Chondrocyte (in vitro differentiated cells): Measurements from ENCODE around the gene MED9. TPM values are rescaled to one million over a fixed set of nuclear protein-coding genes. Genes with fewer than 3 reads are reported as not detected.
"Not testable (repeated sequence)": the region's sequence is repeated elsewhere in the genome, so short reads cannot be mapped to it uniquely, and the experiment has no call there.

Source experiments
- DNase-seq: peaks from one replicate; pipeline ENCODE4 v3.0.0; 2021; ENCODE audit warnings: mixed read lengths, low spot score
- H3K27ac Mint-ChIP-seq: one replicate; pipeline ENCODE4 v1.8.0; 2021; ENCODE audit warnings: mild to moderate bottlenecking, moderate library complexity, mixed read lengths; ENCODE audit not compliant: unreplicated experiment
- H3K27me3 Mint-ChIP-seq: 2 replicates; pipeline ENCODE4 v1.8.0; 2021; ENCODE audit warnings: low read depth, mixed read lengths
- H3K36me3 Mint-ChIP-seq: 2 replicates; pipeline ENCODE4 v1.8.0; 2021; ENCODE audit warnings: low read depth, mixed read lengths
- H3K4me1 Mint-ChIP-seq: 2 replicates; pipeline ENCODE4 v1.8.0; 2021; ENCODE audit warnings: low read depth, mild to moderate bottlenecking, mixed read lengths
- H3K4me3 Mint-ChIP-seq: one replicate; pipeline ENCODE4 v1.8.0; 2021; ENCODE audit warnings: mild to moderate bottlenecking, moderate library complexity, mixed read lengths; ENCODE audit not compliant: unreplicated experiment
- H3K9me3 Mint-ChIP-seq: 2 replicates; pipeline ENCODE4 v1.8.0; 2021; ENCODE audit warnings: low read depth, mixed read lengths
- long read RNA-seq: library from polyadenylated mRNA; stranded (forward); transcript quantifications from one replicate; pipeline ENCODE4 v2.0.0, GENCODE V29; 2021
- total RNA-seq: library from RNA; stranded (reverse); gene quantifications from 3 replicates; pipeline ENCODE4 v1.2.1, GENCODE V29; 2021
- TF ChIP-seq, protein P1 (sequence below): fragments of 200-600 bp; sonication (generic); IDR thresholded peaks from 2 replicates; pipeline ENCODE4 v1.5.0; 2021; ENCODE audit warnings: antibody characterized with exemption, mild to moderate bottlenecking, moderate library complexity

The MED9 gene, protein sequence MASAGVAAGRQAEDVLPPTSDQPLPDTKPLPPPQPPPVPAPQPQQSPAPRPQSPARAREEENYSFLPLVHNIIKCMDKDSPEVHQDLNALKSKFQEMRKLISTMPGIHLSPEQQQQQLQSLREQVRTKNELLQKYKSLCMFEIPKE
- 6.7 to 7.9 TPM (median 7.9 TPM) in 3 replicates for total RNA-seq
- long read RNA-seq, transcript MED9-201 (2 exons, 2,228 nt): major isoform, 19 of 19 reads
- long read RNA-seq, partial matches to known transcripts: 0 of 19 reads
- long read RNA-seq, other reads (novel, unspliced or antisense): 0 of 19 reads

DNA sequence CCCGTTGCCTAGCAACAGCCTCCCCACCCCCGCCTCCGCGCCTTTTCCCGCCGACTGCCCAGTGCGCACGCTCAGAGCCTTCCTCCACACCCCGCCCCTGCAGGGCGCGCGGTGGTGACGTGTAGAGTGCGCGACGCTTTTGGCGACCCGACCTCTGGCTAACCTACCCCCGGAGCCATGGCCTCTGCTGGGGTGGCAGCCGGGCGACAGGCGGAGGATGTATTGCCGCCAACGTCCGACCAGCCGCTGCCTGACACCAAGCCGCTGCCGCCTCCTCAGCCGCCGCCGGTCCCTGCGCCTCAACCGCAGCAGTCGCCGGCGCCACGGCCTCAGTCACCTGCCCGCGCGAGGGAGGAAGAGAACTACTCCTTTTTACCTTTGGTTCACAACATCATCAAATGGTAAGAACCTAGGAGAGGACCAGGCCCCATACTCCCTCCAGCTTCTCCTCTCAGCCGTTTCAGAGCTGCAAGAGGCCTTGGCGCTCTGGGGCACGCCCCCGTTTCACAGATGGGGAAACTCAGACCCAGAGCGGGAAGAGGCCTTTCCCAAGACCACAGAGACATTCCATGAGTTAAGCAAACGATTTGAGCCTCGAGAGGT, at the start of gene MED9:
MED9 (plus strand) TSS at position 136 of the 603 bp plus-strand sequence; CDS start at position 178, 42 bp downstream.
- H3K27ac Mint-ChIP-seq: peak within 1 kb of the TSS; percentile 75
- no peaks in the 10 kb centered on the region for H3K36me3 Mint-ChIP-seq
- no peak for DNase-seq
- no peaks in the 10 kb centered on the region for H3K9me3 Mint-ChIP-seq
- peaks cover 20% of the 10 kb centered on the region for H3K27me3 Mint-ChIP-seq
- TF ChIP-seq, protein P1, sequence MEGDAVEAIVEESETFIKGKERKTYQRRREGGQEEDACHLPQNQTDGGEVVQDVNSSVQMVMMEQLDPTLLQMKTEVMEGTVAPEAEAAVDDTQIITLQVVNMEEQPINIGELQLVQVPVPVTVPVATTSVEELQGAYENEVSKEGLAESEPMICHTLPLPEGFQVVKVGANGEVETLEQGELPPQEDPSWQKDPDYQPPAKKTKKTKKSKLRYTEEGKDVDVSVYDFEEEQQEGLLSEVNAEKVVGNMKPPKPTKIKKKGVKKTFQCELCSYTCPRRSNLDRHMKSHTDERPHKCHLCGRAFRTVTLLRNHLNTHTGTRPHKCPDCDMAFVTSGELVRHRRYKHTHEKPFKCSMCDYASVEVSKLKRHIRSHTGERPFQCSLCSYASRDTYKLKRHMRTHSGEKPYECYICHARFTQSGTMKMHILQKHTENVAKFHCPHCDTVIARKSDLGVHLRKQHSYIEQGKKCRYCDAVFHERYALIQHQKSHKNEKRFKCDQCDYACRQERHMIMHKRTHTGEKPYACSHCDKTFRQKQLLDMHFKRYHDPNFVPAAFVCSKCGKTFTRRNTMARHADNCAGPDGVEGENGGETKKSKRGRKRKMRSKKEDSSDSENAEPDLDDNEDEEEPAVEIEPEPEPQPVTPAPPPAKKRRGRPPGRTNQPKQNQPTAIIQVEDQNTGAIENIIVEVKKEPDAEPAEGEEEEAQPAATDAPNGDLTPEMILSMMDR: no peak
- peaks cover 25% of the 10 kb centered on the region for H3K4me1 Mint-ChIP-seq
- H3K4me3 Mint-ChIP-seq: peak within 1 kb of the TSS; percentile 81

DNA sequence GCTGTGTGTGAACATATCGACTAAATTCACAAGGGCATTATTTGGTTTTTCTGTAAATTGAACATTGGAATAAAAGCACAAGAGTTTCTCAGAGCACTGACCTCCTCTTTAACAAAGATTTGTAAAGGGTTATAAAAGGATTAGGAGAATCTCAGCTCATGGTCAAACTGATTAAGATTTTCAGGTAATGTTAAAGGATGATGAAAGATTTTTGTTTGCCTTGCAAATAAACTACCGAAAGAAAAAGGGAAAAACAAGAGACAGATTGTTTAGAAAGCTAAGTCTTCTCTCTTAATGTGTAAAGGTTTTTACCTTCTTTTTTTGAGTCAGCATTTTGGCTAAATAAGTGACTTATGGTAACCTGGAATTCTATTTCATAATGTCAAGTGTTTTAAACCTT, 47.6 kb upstream of the MED9 start:
- Mint-ChIP-seq H3K4me1 (no peaks in the 10 kb centered on the region), H3K9me3 (no peaks in the 10 kb centered on the region), H3K36me3 (no peaks in the 10 kb centered on the region), H3K27ac (no peak overlapping the region), H3K27me3 (peaks cover 38% of the 10 kb centered on the region), H3K4me3 (no peak overlapping the region)
- no peak for DNase-seq
- TF ChIP-seq, protein P1: no peak

DNA sequence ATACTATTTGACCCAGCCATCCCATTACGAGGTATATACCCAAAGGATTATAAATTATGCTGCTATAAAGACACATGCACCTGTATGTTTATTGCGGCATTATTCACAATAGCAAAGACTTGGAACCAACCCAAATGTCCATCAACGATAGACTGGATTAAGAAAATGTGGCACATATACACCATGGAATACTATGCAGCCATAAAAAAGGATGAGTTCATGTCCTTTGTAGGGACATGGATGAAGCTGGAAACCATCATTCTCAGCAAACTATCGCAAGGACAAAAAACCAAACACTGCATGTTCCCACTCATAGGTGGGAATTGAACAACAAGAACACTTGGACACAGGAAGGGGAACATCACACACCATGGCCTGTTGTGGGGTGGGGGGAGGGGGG, 45.9 kb upstream of the MED9 start:
- H3K27me3 Mint-ChIP-seq: peaks cover 39% of the 10 kb centered on the region
- H3K36me3 Mint-ChIP-seq, H3K9me3 Mint-ChIP-seq, H3K4me1 Mint-ChIP-seq, H3K4me3 Mint-ChIP-seq, DNase-seq, H3K27ac Mint-ChIP-seq: not testable (repeated sequence)

- TF ChIP-seq, protein P1: no peak
- Mint-ChIP-seq H3K27me3 (peaks cover 39% of the 10 kb centered on the region), H3K4me1 (no peaks in the 10 kb centered on the region), H3K4me3 (no peak overlapping the region), H3K9me3 (no peaks in the 10 kb centered on the region), H3K27ac (no peak overlapping the region), H3K36me3 (no peaks in the 10 kb centered on the region)
- no peak for DNase-seq
Measured at GRCh38 chr17:17431605-17432004, 45.2 kb upstream of the MED9 start.

GRCh38 chr17:17433000-17433703, 43.6 kb upstream of the MED9 start:
- Mint-ChIP-seq H3K27ac (no peak overlapping the region), H3K4me3 (no peak overlapping the region), H3K36me3 (no peaks in the 10 kb centered on the region), H3K9me3 (no peaks in the 10 kb centered on the region), H3K27me3 (peaks cover 29% of the 10 kb centered on the region), H3K4me1 (no peaks in the 10 kb centered on the region)
- TF ChIP-seq, protein P1: no peak
- DNase-seq: no peak
